Activated CD8-positive, alpha-beta memory T cell treated with anti-CD3 and anti-CD28 coated beads, Interleukin-2, amount 50 U/mL, for 1 hour (primary cell): ENCODE data around the gene INPP5A.
"Not testable (repeated sequence)": the region's sequence is repeated elsewhere in the genome, so short reads cannot be mapped to it uniquely, and the experiment has no call there.

Experiments
- DNase-seq: peaks from one replicate; pipeline ENCODE4 v3.0.0-alpha.2; 2020; ENCODE audit errors: extremely low read depth

The INPP5A gene

GRCh38 chr10:132691711-132692153 lies 154.1 kb downstream of the INPP5A start:
- DNase-seq: no peak

GRCh38 chr10:132692311-132692710 lies 154.7 kb downstream of the INPP5A start:
- no peak for DNase-seq

DNA sequence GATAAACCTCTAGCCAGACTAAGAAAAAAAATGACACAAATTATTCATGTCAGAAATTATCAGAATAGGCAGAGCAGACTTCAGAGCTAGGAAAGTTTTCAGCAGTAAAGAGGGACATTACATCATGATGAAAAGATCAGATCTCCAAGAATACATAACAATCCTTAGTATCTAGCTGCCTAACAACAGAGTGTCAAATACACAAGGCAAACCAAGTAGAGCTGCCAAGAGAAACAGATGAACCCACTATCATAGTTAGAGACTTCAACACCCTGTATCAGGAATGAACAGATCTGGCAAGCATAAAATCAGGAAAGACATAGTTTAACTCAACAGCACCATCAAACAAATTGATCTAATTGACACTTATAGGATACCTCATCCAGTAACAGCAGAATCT lies 156.1 kb downstream of the INPP5A start:
- DNase-seq: no peak

- no peak for DNase-seq
Measured at GRCh38 chr10:132696204-132696603, 158.6 kb downstream of the INPP5A start.

DNA sequence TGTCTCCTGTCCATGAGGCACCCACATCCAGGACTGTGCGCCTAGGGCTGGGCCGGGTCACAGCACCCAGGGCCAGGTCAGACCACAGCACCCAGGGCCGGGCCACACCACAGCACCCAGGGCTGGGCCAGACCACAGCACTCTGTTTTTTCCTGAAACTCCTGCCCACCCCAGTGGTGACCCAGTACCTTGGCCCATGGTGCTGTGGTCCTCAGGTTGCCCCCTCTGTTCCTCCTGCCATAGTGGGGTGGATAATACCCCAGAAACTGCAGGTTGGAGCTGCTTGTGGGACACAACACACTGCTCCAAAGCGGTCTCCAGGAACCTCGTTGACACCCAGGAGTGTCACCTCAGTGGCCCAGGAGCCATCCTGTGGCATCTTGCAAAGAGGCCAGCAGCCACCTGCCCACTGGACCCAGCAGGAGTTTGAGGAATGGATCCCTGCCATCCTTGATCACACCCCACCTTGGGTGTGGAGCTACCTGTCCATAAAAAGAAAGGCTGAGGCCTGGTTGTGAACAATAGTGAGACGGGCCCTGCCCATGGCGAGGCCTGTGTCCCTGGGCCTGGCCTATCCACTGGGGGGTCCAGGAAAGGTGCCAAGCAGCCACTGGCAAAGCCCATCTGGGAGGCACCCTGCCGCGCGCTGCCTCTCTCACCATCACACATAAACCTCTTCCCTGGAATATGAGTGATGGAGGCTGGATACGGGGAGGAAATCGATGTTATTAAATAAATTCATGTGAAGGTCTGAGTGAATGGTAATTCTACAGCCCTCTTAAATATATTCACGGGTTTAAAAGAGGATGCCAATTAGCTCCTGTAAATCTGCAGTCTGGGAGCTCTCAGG lies 159.4 kb downstream of the INPP5A start:
- no peak for DNase-seq

DNA sequence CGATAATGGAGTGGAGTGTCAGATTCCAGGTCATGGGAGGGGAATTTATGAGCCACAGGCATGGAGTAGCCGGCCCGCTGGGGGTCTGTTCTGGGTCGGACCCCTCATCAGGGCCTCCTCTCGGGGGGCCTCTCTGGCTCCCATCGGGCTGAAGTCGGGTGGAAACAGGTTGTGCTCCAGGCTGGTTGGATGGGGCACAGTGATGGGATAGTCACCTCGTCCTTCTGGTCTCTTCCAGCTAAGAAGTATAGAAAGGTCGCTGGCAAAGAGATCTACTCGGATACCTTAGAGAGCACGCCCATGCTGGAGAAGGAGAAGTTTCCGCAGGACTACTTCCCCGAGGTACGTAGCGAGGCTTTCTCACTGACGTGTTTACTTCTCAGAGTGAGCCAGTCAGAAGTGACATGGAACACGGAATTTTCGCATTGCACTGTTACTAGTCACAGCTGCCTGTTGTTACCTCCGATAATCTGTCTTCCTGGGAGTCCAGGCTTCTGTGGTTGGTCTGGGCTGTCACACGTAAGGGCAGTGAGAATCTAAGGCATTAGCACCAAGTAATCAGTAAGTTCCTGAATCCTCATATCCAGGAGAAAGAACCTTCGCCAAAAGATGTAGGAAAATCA lies 160.1 kb downstream of the INPP5A start:
- no peak for DNase-seq

DNA sequence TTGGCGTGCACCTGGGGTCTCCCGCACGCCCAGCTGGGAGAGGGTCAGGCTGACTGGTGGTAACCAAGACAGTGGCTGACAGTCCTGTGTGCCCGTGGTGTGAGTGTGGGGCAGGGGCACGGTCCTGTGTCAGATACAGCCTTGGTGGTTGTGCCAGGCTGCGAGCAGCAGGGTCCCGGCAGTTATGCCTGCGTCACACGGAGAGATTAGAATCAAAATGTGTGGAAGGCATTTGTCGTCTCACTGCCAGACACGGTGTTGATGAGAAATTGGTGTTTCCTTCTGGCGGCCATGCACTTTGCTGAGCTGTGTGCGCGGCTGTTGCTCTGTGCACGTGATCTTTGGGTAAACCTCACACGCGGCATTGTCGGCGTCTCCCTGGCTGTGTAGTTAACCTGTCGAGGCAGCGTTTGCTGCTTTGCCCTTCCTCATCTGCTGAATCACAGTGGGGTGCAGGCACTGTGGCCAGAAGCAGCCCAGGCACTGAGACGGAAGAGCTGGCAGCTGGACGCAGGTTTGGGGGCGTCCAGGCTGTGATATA lies 160.7 kb downstream of the INPP5A start:
- DNase-seq: no peak

DNA sequence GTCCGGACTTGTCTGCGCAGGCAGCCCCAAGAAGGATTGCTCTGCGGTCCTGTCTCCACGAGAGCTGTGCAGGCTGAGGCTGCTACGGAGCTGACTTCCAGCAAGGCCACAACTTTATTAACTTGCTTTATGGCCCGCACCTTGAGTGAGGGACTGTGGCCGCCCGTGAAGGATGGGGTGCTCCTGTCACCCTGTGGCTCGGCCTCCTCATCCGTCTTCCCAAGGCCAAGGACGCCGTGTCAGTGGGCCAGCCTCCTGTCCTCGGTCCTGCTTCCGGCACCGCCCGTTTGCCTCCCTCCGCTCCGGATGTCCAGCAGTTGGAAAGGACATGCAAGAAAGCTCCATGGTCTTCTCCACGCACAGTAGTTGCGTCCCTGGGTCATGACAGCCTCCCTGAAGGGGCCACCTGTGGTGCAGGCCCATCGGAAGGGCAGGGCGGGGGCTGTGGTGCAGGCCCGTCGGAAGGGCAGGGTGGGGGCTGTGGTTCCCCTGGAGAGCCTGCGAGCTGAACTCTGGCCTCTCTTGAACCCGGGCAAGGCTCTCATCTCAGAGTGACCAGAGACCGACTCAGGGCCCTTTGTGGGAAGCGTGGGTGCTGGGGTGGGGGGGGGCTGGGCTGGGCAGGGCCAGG lies 161.3 kb downstream of the INPP5A start:
- DNase-seq: no peak

- DNase-seq: no peak
Measured at GRCh38 chr10:132699411-132700155, 162.0 kb downstream of the INPP5A start.

DNA sequence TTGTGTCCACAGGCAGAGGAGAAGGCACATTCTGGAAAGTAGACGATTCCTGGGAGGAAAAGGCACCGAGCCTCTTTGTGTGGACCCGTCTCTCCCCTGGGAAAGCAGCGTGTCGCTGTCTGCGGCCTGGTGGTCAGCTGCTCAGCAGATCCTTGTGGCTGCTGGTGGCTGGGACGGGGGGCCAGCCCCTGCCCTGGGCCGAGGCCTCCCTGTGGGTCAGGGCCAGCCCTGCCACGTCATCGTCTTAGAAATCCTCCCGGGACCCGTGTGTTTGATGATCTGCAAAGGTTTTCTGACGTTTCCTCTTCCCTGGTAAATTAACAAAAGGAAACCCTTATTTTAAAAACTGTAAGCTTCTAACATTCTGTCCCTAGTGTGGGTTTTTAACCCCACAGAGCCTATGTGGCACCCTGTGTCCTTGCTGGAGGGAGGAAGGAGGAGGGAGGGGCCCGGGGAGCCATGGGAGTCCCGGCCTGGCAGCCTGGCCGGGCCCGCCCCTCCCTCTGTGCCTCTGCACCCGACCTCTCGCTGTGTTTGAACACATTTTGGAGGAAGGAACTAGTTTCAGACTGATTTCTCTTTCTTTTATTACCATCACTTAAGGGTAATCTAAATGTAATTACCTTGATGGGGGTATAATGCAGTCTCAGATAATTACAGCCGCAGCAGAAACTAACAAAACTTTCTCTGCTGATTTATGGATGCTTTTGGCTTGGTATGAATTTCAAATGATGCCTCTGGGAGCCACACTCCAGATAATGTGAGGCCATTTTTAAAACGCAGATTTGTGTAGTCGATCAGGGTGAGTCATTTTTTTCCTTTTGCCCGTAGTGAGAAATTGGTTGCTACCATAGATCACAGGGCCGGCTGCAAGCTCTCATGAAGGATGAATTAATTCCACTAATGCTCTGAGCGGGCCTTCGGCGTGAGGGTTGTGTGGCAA lies 162.8 kb downstream of the INPP5A start:
- DNase-seq: no peak

GRCh38 chr10:132701099-132701845 lies 163.7 kb downstream of the INPP5A start:
- no peak for DNase-seq

DNA sequence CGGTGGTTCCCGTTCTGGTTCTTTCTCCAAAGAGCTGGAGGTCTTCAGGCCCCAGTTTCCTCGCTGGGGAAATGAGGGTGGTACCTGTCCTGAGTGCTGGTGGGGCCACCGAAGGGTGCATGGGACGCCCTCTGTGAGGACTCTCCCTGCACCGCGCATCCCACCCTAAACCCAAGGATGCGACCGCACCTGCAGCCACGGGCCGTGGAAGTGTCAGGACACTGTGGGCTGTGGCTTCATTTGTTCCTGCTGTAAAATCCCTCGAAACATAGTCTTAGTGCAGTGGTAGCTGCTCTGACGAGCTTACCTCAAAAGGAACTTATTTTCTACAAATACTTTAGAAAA lies 164.2 kb downstream of the INPP5A start:
- DNase-seq: no peak

GRCh38 chr10:132702601-132703418 lies 165.2 kb downstream of the INPP5A start:
- DNase-seq: no peak

GRCh38 chr10:132703419-132704007 lies 165.9 kb downstream of the INPP5A start:
- no peak for DNase-seq

- DNase-seq: no peak
Measured at GRCh38 chr10:132704008-132704814, 166.6 kb downstream of the INPP5A start.

- not testable (repeated sequence) for DNase-seq
Measured at GRCh38 chr10:132704815-132705064, 167.2 kb downstream of the INPP5A start.

GRCh38 chr10:132705173-132705572 lies 167.6 kb downstream of the INPP5A start:
- no peak for DNase-seq

GRCh38 chr10:132705943-132706342 lies 168.4 kb downstream of the INPP5A start:
- no peak for DNase-seq
